Nephron progenitor cell (in vitro differentiated cells): Measurements from ENCODE around the gene TAC4.

Source experiments
- DNase-seq: peaks from one replicate; pipeline ENCODE4 v3.0.0; 2021
- H3K27ac Mint-ChIP-seq: 2 replicates; pipeline ENCODE4 v1.8.0; 2021; ENCODE audit warnings: mild to moderate bottlenecking, moderate library complexity, mixed read lengths
- H3K27me3 Mint-ChIP-seq: 2 replicates; pipeline ENCODE4 v1.8.0; 2021; ENCODE audit warnings: mild to moderate bottlenecking, low read depth, mixed read lengths; ENCODE audit not compliant: poor library complexity
- H3K36me3 Mint-ChIP-seq: 2 replicates; pipeline ENCODE4 v1.8.0; 2021; ENCODE audit warnings: low read depth, mixed read lengths
- H3K4me1 Mint-ChIP-seq: 2 replicates; pipeline ENCODE4 v1.8.0; 2021; ENCODE audit warnings: mixed read lengths
- H3K4me3 Mint-ChIP-seq: 2 replicates; pipeline ENCODE4 v1.8.0; 2021; ENCODE audit warnings: mild to moderate bottlenecking, moderate library complexity, mixed read lengths
- H3K9me3 Mint-ChIP-seq: 2 replicates; pipeline ENCODE4 v1.8.0; 2021; ENCODE audit warnings: mild to moderate bottlenecking, moderate library complexity, mixed read lengths
- CTCF ChIP-seq: fragments of 200-600 bp; sonication (generic); IDR thresholded peaks from 2 replicates; pipeline ENCODE4 v1.5.0; 2021; ENCODE audit warnings: antibody characterized with exemption

TAC4 gene

GRCh38 chr17:49878931-49879904 is 31.3 kb upstream of the TAC4 start:
- no peaks in the 10 kb centered on the region for H3K9me3 Mint-ChIP-seq
- peaks cover 62% of the 10 kb centered on the region for H3K4me1 Mint-ChIP-seq
- DNase-seq, result no peak
- peaks cover 18% of the 10 kb centered on the region for H3K27me3 Mint-ChIP-seq
- no peak for TF ChIP-seq CTCF
- H3K4me3 Mint-ChIP-seq, result peak overlapping the region; percentile 47
- H3K36me3 Mint-ChIP-seq, result no peaks in the 10 kb centered on the region
- H3K27ac Mint-ChIP-seq, result no peak overlapping the region

GRCh38 chr17:49875685-49876084 is 27.8 kb upstream of the TAC4 start:
- Mint-ChIP-seq H3K36me3 (no peaks in the 10 kb centered on the region), H3K4me1 (peaks cover 61% of the 10 kb centered on the region), H3K27ac (no peak overlapping the region)

GRCh38 chr17:49874911-49875310 is 27.0 kb upstream of the TAC4 start:
- no peaks in the 10 kb centered on the region for H3K36me3 Mint-ChIP-seq
- no peak for TF ChIP-seq CTCF
- H3K27me3 Mint-ChIP-seq, result peaks cover 7% of the 10 kb centered on the region
- no peaks in the 10 kb centered on the region for H3K9me3 Mint-ChIP-seq
- peaks cover 62% of the 10 kb centered on the region for H3K4me1 Mint-ChIP-seq
- H3K27ac Mint-ChIP-seq, result no peak overlapping the region
- no peak for DNase-seq
- H3K4me3 Mint-ChIP-seq, result no peak overlapping the region

More at GRCh38 chr17:49875685-49876084, 27.8 kb upstream of the TAC4 start:
- Mint-ChIP-seq H3K9me3 (no peaks in the 10 kb centered on the region), H3K4me3 (no peak overlapping the region), H3K27me3 (peaks cover 9% of the 10 kb centered on the region)
- no peak for TF ChIP-seq CTCF
- no peak for DNase-seq

- no peak for DNase-seq
- no peaks in the 10 kb centered on the region for H3K36me3 Mint-ChIP-seq
- peaks cover 7% of the 10 kb centered on the region for H3K27me3 Mint-ChIP-seq
- TF ChIP-seq CTCF, result no peak
- no peak overlapping the region for H3K27ac Mint-ChIP-seq
- H3K4me1 Mint-ChIP-seq, result peaks cover 59% of the 10 kb centered on the region
- H3K4me3 Mint-ChIP-seq, result no peak overlapping the region
- H3K9me3 Mint-ChIP-seq, result no peaks in the 10 kb centered on the region
These were observed 26.1 kb upstream of the TAC4 start for GRCh38 chr17:49873926-49874325.

- no peak overlapping the region for H3K27ac Mint-ChIP-seq
- no peak for DNase-seq
- no peak for TF ChIP-seq CTCF
- no peak overlapping the region for H3K4me3 Mint-ChIP-seq
- H3K27me3 Mint-ChIP-seq, result peaks cover 7% of the 10 kb centered on the region
- H3K4me1 Mint-ChIP-seq, result peaks cover 61% of the 10 kb centered on the region
- no peaks in the 10 kb centered on the region for H3K9me3 Mint-ChIP-seq
- no peaks in the 10 kb centered on the region for H3K36me3 Mint-ChIP-seq
These were observed 25.6 kb upstream of the TAC4 start for GRCh38 chr17:49873466-49873865.
